DND-41 (cell line): ENCODE measurements around the gene DIAPH2.

Source experiments
- CTCF ChIP-seq: IDR thresholded peaks from 2 replicates; pipeline ENCODE4 v1.5.1; 2012; ENCODE audit warnings: borderline replicate concordance, low read length, moderate library complexity, mild to moderate bottlenecking; ENCODE audit not compliant: poor library complexity, severe bottlenecking; ENCODE audit errors: extremely low read depth
- EZH2 ChIP-seq: IDR thresholded peaks from 3 replicates; pipeline ENCODE4 v1.6.1; 2012; ENCODE audit warnings: borderline replicate concordance, low read depth, mild to moderate bottlenecking, moderate library complexity, low read length, inconsistent platforms; ENCODE audit not compliant: severe bottlenecking

GRCh38 chrX:97556359-97556758, 871.7 kb downstream of the DIAPH2 start:
- TF ChIP-seq EZH2 (no peak), CTCF (no peak)
